Measurements from ENCODE around the gene TANGO2.

DNA sequence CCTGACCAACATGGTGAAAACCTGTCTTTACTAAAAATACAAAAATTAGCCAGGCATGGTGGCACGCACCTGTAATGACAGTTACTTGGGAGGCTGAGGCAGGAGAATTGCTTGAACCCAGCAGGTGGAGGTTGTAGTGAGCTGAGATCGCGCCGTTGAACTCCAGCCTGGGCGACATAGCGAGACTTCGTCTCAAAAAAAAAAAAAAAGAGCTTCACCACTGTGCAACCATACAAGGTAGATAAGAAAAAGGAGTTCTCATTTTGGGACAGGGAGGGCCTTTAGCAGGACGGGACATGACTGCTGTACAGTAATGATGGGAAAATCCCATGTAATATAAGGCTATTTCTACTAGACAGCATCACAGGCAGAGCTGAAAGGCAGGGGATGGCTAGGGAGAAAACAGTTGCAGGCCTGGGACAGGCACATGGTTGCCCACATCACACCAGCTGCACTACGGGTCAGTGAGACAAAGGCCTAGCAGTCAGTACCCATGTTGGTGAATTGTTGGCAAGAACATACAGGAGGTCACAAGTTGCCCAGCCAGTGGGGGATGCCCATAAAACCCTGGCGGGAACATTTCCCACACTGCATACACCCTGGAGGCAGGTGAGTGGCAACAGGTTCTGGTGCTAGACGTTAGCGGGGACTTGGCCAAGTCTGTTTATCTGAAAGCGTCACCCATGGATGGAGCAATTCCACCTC, 5.4 kb downstream of the TANGO2 start:
- TF ChIP-seq SUZ12 (IDR thresholded peaks at IDR 0.05), result no peak
- TF ChIP-seq ELF4 (IDR thresholded peaks at IDR 0.05), result no peak
- TF ChIP-seq FOXA1 (IDR thresholded peaks at IDR 0.05), result no peak
- TF ChIP-seq BHLHE40 (IDR thresholded peaks at IDR 0.05; ENCODE audit: borderline replicate concordance), result no peak
- TF ChIP-seq HDGF (IDR thresholded peaks at IDR 0.05; ENCODE audit: borderline replicate concordance), result no peak
- no peak for TF ChIP-seq SP1 (IDR thresholded peaks at IDR 0.05)
- TF ChIP-seq, protein P1, sequence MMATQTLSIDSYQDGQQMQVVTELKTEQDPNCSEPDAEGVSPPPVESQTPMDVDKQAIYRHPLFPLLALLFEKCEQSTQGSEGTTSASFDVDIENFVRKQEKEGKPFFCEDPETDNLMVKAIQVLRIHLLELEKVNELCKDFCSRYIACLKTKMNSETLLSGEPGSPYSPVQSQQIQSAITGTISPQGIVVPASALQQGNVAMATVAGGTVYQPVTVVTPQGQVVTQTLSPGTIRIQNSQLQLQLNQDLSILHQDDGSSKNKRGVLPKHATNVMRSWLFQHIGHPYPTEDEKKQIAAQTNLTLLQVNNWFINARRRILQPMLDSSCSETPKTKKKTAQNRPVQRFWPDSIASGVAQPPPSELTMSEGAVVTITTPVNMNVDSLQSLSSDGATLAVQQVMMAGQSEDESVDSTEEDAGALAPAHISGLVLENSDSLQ (IDR thresholded peaks at IDR 0.05), result no peak
- no peak for TF ChIP-seq ZNF384 (IDR thresholded peaks at IDR 0.05)
- TF ChIP-seq TARDBP (IDR thresholded peaks at IDR 0.05), result no peak
- TF ChIP-seq LEF1 (IDR thresholded peaks at IDR 0.05; ENCODE audit: borderline replicate concordance), result no peak
